Ascending aorta (tissue), 2 donors: ENCODE data around the gene ASB7. TPM values are rescaled to one million over a fixed set of nuclear protein-coding genes. Genes with fewer than 3 reads are reported as not detected.
A peak's percentile ranks its signal among the peaks of the same experiment; 100 is the strongest.

ENCODE experiments used
- DNase-seq, 2 donors: peaks; one replicate each; pipeline ENCODE4 v3.0.0-alpha.2; 2019; ENCODE audit warnings: low spot score in 2 of 2
- H3K27ac ChIP-seq, 2 donors: fragments of 200-600 bp; sonication (generic); one replicate each; pipeline ENCODE4 v1.5.1; 2016 to 2017; ENCODE audit warnings: mild to moderate bottlenecking in 1 of 2
- H3K27me3 ChIP-seq: fragments of 200-600 bp; sonication (generic); one replicate; pipeline ENCODE4 v1.5.1; 2017
- H3K36me3 ChIP-seq, 2 donors: fragments of 200-600 bp; sonication (generic); one replicate each; pipeline ENCODE4 v1.5.1; 2016
- H3K4me1 ChIP-seq, 2 donors: fragments of 200-600 bp; sonication (generic); one replicate each; pipeline ENCODE4 v1.5.1; 2016 to 2017; ENCODE audit warnings: mild to moderate bottlenecking in 1 of 2
- H3K4me3 ChIP-seq, 2 donors: fragments of 200-600 bp; sonication (generic); one replicate each; pipeline ENCODE4 v1.5.1; 2016 to 2017; ENCODE audit warnings: mild to moderate bottlenecking in 1 of 2
- H3K9me3 ChIP-seq, 2 donors: fragments of 200-600 bp; sonication (generic); one replicate each; pipeline ENCODE4 v1.5.1; 2016
- intact Hi-C: fragments of 100-400 bp; cut with DNase I; formaldehyde crosslinking; loops from one replicate; pipeline ENCODE4 v1.15.1; 2023
- total RNA-seq: library from RNA; depleted of rRNA; stranded (reverse); fragments of >200 nt; gene quantifications from one replicate; pipeline ENCODE4 v1.1.0, GENCODE V29; 2016
- TF ChIP-seq, protein P1 (sequence below), 3 experiments: fragments of 200-600 bp in 2 of 3; fragments of 450-650 bp in 1 of 3; sonication (generic) in 2 of 3; IDR thresholded peaks; one replicate each; pipeline ENCODE4 v1.5.1; 2016 to 2019; ENCODE audit warnings: antibody characterized with exemption in 3 of 3, mild to moderate bottlenecking in 1 of 3, moderate library complexity in 1 of 3

ASB7 gene
- total RNA-seq, 1 donor from 2014 or later = 9.3 TPM

- no peaks in the 10 kb centered on the region for H3K9me3 ChIP-seq
- intact Hi-C loops = loop anchor here (1.0 kb wide), 2 partner anchors 245 to 379 kb away; no protein-coding TSS in a partner anchor
- no peaks in the 10 kb centered on the region for H3K4me1 ChIP-seq
- TF ChIP-seq, protein P1, sequence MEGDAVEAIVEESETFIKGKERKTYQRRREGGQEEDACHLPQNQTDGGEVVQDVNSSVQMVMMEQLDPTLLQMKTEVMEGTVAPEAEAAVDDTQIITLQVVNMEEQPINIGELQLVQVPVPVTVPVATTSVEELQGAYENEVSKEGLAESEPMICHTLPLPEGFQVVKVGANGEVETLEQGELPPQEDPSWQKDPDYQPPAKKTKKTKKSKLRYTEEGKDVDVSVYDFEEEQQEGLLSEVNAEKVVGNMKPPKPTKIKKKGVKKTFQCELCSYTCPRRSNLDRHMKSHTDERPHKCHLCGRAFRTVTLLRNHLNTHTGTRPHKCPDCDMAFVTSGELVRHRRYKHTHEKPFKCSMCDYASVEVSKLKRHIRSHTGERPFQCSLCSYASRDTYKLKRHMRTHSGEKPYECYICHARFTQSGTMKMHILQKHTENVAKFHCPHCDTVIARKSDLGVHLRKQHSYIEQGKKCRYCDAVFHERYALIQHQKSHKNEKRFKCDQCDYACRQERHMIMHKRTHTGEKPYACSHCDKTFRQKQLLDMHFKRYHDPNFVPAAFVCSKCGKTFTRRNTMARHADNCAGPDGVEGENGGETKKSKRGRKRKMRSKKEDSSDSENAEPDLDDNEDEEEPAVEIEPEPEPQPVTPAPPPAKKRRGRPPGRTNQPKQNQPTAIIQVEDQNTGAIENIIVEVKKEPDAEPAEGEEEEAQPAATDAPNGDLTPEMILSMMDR (IDR thresholded peaks at IDR 0.05) = peak; percentile 65 to 79 (median 70)
- peaks cover 18 to 28% of the 10 kb centered on the region in 2 donors for H3K36me3 ChIP-seq
- DNase-seq = peak in 1 of 2 donors; percentile 78
- H3K4me3 ChIP-seq = no peak overlapping the region
- no peaks in the 10 kb centered on the region for H3K27me3 ChIP-seq
- no peak overlapping the region for H3K27ac ChIP-seq
Observed at GRCh38 chr15:100627789-100628395, 25.5 kb downstream of the ASB7 start.

DNA sequence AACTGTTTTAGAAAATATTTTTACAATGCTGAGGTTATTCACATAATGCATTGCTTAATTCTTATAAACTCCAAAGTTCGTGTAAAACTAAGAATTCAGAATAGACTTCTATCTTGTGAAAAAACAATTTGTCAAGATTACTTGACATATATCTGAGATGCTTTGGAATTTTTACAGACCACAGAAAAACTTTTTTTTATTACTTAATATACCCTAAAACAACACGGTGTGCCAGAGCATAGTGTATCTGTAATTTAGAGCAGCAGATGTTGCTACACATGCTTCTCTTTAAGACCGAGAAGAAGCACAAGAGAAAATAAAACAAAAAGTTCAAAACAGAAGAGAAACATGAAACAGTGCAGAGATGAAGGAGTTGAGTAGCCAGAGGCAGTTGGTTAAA is 26.4 kb downstream of the ASB7 start:
- H3K27ac ChIP-seq = no peak overlapping the region
- DNase-seq = no peak
- H3K36me3 ChIP-seq = peaks cover 18 to 28% of the 10 kb centered on the region in 2 donors
- intact Hi-C loops = loop anchor here (1.0 kb wide), 1 partner anchor 245 kb away; no protein-coding TSS in a partner anchor
- H3K27me3 ChIP-seq = no peaks in the 10 kb centered on the region
- H3K9me3 ChIP-seq = no peaks in the 10 kb centered on the region
- TF ChIP-seq, protein P1 (IDR thresholded peaks at IDR 0.05) = no peak
- no peak overlapping the region for H3K4me3 ChIP-seq
- H3K4me1 ChIP-seq = no peaks in the 10 kb centered on the region

DNA sequence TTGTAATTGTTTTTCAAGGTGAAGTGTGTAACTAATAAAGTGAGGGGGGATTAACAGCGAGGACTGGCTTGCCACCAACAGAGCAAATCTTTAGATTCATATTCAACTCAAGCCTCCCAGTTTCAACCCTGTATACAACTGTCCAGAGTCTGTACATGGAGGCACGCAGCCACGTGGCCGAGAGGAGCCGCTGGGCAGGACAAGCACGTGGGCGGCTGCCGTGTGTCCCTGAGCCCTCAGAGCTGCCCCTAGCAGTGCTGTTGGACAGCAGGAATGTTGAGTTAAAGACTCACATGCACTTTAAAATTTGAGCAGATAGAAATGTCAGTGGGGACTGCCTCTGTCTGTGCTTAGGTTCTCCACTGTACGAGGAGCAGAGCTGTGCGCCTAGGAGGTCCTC is 29.4 kb downstream of the ASB7 start:
- Histone ChIP-seq H3K27ac (no peak overlapping the region), H3K4me1 (no peaks in the 10 kb centered on the region), H3K36me3 (peaks cover 18 to 28% of the 10 kb centered on the region in 2 donors), H3K27me3 (no peaks in the 10 kb centered on the region), H3K9me3 (no peaks in the 10 kb centered on the region), H3K4me3 (no peak overlapping the region)
- intact Hi-C loops = no loop called here
- no peak for DNase-seq
- TF ChIP-seq, protein P1 (IDR thresholded peaks at IDR 0.05) = no peak

DNA sequence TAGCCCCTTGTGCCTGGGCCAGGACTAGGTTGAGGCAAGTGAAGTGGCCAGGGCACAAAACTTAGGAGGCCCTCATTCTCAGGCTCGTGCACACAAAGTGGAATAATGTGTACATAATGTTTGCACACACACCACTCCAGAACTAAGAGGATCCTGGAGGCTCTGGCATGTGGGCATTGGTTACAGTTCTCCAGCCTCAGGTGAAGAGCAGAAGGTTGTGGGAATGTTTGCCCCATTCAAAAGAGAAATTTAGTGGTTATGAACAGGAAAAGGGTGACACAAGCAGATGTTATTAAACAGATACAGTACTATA is 31.3 kb downstream of the ASB7 start:
- no peak for DNase-seq
- peaks cover 18 to 28% of the 10 kb centered on the region in 2 donors for H3K36me3 ChIP-seq
- no peaks in the 10 kb centered on the region for H3K4me1 ChIP-seq
- H3K27me3 ChIP-seq = no peaks in the 10 kb centered on the region
- TF ChIP-seq, protein P1 (IDR thresholded peaks at IDR 0.05) = no peak
- no peak overlapping the region for H3K4me3 ChIP-seq
- no peak overlapping the region for H3K27ac ChIP-seq
- H3K9me3 ChIP-seq = no peaks in the 10 kb centered on the region
- intact Hi-C loops = no loop called here

DNA sequence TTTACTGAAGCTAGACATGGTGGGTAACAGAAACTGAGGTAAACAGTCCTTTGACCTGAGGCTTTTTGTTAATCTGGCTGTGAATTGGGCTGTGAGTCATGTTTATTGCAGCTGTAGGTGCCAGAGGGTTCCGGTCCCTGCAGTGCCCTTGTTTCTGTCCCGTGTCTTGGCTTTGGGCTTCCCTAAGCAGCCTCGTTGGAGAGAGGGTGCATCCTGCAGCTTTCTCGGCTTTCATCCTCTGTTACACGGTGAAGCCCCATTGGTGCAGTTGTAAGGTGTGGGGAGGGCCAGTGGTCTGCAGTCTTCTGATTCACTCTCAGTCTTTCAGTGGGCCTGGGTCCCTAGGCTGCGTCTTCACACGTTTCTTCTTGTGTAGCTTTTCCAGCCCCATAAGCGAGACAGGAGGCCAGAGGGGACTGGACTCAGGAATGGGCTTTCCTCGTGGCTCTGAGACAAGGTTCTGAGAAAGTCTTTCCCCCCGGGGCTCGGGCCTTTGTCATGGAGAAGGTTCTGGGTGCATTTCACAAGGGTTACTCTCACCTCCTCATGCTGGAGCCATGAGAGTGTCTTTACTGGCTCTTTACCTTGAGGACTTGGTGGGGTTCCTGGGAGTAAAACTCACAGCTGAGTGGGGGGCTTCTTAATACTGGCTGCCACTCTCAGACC is 33.1 kb downstream of the ASB7 start:
- TF ChIP-seq, protein P1 (IDR thresholded peaks at IDR 0.05) = no peak
- Histone ChIP-seq H3K36me3 (peaks cover 9 to 17% of the 10 kb centered on the region in 2 donors), H3K4me3 (no peak overlapping the region), H3K27me3 (no peaks in the 10 kb centered on the region), H3K9me3 (no peaks in the 10 kb centered on the region), H3K4me1 (no peaks in the 10 kb centered on the region), H3K27ac (no peak overlapping the region)
- no peak for DNase-seq
- intact Hi-C loops = no loop called here
